ACHN (cell line): ENCODE data around the gene RTN4RL1.
A peak's percentile ranks its signal among the peaks of the same experiment; 100 is the strongest.

ENCODE experiments used
- DNase-seq: peaks from one replicate; pipeline ENCODE4 v3.0.0-alpha.2; 2015
- in situ Hi-C: cut with HindIII; loops from 2 replicates; pipeline ENCODE4 v1.10.0; 2017; ENCODE audit warnings: low sequenced_read_pairs, low pct_ligation_motif_present, low pct_unique_long_range_greater_than_20kb

RTN4RL1 gene

DNA sequence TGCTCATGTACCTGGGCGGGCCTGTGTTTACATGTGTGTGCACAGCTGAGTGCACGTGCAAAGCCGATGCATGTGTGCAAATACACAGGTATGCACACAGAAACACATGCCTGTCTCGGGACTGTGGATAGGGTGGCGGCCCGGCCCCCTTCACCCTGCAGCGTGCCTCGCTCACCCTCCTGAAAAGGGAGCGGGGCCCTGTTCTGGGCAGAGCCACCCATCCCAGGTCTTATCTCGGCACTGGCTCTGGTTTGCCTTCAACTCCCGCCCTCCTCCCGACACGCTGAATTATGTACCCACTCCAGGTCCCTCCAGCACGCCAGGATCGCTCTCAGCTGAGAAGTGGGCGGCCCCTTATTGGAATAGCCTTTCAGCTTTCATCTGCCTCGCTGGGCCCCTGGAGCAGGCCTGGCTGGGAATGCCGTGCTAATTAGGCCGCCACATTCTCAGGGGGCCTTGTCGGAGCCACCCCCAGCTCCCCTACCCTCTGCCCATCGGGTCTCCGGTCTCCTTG, 77.8 kb downstream of the RTN4RL1 start:
- no peak for DNase-seq
- in situ Hi-C loops = no loop called here

DNA sequence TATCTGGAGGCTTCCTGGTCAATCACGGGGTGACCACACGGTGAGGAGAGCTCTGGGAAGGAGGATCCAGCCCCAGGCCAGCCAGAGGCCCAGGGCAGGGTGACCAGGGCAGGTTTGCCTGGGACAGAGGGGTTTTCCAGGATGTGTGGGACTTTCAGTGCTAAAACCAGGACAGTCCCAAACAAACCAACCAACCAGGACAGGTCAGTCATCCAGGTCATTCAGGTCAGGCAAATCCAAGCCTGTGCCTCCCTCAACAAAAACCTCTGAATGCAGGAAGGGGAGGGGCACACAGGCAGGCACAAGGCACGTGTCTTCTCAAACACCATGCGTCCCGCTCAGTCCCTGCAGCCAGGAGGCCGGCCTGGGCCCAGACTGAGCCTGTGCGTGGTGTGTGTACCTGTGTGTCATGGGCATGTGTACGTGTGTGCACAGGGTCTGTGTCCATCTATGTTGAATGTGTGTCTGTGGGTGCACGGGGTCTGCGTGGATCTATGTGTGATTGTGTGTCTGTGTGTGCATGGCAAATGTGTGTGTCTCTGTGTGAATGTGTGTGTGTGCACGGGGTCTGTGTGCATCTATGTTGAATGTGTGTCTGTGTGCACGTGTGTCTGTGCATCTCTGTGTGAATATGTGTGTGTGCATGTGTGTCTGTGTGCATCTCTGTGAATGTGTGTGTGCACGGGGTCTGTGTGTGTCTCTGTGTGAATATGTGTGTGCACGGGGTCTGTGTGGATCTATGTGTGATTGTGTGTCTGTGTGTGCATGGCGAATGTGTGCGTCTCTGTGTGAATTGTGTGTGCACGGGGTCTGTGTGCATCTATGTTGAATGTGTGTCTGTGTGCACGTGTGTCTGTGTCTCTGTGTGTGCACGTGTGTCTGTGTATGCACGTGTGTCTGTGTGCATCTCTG, 78.9 kb downstream of the RTN4RL1 start:
- in situ Hi-C loops = no loop called here
- no peak for DNase-seq

DNA sequence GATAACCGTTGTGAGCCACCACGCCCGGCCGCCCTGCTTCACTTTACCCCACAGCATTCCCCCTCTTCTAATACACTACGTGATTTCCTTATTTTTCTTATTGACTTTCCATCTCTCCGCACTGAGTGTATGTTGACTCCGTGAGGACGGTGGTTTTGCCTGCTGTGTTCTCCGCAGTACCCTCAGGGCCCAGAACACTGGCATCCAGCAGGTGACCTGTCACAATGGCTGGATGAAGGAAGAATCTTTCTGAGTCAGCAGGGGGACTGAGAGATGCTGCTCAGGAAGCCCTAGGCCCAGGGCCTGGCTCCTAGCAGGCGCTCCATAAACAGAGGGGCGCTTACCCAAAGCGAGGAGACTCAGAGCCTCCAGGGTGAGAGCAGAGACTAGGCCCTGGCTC, 79.5 kb downstream of the RTN4RL1 start:
- in situ Hi-C loops = no loop called here
- DNase-seq = no peak

DNA sequence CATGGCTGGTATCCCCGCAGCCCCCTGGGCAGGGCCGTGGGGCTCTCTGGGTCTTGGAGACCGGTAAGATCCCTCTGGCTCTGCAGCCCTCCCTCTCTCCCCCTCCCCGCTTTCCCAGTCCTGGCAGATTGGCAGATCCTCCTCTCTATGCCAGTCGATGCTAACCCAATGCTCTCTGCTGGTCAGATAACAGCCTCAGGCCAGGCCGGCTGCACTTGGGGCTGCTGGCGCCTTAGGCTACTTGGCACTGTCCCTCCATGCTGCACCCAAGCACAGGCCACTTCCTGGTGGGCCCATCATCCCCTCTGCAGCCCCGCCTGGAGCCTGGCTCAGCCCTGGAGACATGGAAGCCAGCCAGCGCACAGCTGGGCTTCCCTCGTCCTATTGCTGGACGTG, 81.7 kb downstream of the RTN4RL1 start:
- in situ Hi-C loops = no loop called here
- DNase-seq = no peak

DNA sequence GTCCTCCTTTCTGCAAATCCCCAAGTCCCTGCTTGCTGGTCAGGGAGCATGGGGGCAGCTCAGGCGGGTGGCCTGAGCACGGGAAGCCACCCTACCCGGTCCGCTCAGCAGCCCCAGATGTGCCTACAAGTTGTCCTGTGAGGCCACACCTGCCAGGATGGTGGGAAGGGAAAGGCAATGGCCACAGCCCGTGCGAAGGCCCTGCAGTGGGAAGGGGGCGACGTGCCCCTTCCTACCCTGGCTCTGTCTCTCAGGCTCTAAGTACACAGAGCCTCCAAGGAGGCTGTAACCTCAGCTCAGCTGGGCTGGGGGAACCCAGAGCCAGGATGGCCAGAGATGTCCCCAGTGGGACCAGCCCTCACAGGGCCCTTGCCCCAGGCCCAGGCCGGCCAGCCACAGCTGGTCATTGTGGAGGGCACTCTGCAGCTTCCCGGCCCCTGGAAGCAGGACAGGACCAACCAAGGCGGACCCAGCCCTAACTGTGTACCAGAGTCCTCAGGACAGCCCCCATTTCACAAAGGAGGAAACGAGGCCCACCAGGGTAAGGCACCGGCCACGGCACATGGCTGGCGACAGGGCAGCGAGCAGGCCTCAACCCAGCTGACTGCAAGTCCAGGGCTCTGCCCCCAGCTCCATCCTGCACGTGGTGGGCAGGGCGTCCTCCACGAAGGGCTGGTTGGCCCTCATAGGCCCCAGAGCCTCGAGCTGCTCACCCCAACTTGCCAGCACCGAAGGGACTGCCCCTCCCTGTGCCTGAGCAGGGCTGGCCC, 82.3 kb downstream of the RTN4RL1 start:
- in situ Hi-C loops = no loop called here

DNA sequence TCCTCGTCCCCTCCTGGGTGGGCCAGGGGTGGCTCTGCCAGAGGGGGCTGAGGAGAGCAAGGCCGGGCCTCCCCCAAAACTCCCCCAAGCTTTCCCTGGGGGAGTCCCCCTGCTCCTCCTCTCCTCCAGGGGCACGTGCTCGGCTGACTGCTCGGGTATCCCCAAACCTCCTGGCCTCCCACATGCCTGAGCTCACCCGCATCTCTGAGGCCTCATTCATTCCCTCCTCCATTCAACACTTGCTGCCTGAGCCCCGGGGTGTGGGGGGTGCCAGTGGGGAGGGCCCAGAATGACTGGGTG, 83.1 kb downstream of the RTN4RL1 start:
- in situ Hi-C loops = no loop called here
- DNase-seq = no peak

More for the DNA sequence above, 82.3 kb downstream of the RTN4RL1 start:
- DNase-seq = no peak

DNA sequence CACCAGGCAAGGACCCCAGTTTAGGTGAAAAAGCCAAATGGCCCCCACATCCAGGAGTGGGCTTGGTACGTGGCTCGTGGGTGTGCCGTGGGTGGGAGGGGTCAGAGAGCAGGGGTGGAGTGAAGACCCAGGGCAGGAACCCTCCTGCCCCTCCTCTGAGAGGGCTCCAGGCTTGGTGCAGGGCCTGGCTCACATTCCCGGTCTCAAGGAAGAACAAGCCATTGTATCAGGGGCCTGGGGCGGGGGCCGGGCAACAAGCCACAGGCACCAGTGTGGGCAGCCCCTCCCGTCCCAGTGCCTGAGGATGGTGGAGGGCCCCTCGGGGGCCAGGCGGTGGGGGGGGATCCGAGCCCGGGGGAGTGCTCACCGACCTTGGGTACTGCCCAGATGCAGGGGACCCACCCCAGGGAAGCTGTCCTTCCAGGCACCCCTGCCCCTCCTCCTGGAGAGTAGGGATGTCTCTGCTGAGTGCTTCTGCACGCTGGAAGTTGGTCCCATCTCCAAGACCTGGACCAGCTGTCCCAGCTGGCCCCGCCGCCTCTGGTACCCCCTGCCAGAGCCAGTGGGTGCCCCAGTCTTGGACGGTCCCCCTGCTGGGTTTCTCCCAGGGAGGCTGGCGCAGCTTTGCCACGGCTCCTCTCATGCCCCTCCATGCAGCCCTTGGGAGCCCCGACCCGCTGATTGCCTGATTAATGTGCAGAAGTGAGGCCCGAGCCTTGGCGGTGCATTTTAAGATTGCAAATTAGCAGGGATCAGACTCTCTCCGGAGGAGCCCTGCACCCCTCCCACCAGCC, 83.7 kb downstream of the RTN4RL1 start:
- no peak for DNase-seq
- in situ Hi-C loops = no loop called here

DNA sequence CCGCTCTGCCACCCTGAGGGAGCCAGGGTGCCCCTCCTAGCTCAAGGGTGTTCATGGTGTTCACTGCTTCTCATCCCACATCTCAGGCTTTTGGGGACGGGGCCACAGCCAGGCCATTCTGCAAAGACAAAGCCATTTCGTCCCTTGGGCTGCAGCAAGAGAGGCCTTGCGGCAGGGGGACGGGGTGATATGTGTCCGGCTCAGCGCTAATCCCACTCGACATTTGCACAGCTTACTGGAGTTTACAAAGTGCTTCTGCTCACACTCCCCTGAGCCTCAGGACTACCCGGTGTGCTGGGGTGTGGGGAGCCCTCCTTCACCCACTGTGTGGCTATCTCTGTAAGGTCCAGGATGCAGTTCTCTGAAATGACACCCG, 84.3 kb downstream of the RTN4RL1 start:
- in situ Hi-C loops = no loop called here
- DNase-seq = no peak

DNA sequence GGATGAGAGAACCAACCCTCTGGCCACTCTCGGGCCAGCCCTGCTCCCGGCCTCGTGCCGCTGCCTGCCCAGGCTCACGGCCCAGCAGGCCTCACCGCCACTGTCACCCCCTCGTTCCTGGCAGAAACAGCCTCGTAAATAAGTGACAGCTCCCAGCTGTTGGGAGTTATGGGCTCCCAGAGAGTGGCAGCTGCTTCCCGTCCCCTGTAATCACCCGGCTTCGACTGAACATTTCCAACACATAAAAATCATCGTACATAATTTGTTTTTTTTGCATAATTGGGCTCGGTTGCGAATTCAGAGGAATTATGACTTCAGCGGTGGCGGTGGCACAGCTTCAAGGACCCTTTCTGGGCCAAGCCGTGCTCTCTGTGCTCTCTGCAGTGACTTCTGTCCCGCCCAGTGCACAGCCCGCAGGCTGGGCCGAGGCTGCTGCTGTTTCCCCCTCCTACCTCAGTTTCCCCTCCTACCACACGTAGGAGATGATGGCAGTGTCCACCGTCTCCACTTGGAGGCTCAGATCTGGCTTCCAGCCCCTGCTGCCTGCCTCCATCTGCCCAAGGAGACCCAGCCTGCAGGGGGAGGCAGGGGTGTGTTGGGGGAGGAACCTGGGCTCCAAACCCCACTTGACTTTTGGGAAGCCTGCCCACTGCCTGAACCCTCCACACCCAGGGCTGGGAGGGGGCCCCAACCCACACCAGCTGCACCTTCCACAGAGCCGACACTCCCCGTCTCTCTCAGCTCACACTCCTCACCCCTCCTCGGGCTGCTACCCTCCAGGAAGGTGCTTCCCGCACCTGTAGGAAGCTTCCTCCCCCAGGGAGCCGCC, 84.9 kb downstream of the RTN4RL1 start:
- in situ Hi-C loops = no loop called here
- no peak for DNase-seq

DNA sequence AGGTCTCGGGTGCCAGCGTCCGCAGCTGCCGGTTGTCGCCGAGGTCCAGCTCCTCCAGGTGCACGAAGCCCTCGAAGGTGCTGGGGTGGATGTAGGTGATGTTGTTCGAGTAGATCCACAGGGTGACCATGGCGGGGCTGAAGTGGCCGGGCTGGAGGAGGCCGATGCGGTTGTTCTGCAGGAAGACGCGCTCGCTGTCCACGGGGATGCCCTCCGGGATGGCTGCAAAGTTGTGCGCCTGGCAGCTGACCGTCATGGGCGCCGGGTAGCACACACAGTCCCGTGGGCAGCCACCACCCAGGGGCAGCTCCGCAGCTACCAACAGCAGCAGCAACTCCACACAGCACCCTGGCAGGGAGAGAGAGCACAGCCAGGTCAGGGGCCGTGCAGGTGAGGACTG, 87.7 kb downstream of the RTN4RL1 start:
- no peak for DNase-seq
- in situ Hi-C loops = no loop called here

DNA sequence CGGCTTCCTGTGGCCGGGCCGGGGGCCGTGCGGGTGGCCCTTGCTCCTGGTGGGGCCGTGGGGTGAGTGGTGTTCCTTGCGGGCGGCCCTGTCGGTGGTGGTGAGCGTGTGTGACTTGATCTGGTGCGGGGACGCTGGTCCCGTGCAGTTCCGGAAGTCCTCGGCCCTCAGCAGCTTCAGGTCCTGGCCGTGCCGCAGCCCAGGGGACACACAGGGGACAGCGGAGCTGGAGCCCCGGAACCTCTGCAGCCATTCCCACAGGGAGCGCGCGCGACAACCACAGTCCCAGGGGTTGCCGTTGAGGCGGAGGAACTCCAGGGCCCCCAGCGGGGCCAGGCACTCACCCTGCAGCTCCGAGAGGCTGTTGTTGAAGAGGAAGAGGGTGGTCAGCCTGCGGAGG, 88.4 kb downstream of the RTN4RL1 start:
- DNase-seq = no peak
- in situ Hi-C loops = no loop called here

DNA sequence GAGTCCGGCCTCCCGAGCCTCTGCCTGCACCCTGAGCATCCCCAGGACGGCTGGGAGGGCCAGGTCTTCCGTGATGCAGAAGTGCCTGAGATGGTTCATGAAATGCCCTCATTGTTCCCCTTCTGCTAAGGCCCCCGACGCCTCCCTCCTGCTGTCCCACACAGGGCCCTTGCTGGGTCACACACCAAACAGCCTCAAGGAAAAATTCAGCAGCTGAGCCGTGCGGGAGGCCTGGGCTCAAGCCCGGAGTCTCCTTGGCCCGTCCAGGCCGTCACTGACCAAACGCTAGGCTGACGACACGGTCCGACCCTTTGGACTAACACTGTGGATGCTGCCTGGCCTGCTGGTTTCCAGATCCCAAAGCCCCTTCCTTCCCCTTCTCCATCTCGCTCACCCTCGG, 90.2 kb downstream of the RTN4RL1 start:
- in situ Hi-C loops = no loop called here
- DNase-seq = no peak

DNA sequence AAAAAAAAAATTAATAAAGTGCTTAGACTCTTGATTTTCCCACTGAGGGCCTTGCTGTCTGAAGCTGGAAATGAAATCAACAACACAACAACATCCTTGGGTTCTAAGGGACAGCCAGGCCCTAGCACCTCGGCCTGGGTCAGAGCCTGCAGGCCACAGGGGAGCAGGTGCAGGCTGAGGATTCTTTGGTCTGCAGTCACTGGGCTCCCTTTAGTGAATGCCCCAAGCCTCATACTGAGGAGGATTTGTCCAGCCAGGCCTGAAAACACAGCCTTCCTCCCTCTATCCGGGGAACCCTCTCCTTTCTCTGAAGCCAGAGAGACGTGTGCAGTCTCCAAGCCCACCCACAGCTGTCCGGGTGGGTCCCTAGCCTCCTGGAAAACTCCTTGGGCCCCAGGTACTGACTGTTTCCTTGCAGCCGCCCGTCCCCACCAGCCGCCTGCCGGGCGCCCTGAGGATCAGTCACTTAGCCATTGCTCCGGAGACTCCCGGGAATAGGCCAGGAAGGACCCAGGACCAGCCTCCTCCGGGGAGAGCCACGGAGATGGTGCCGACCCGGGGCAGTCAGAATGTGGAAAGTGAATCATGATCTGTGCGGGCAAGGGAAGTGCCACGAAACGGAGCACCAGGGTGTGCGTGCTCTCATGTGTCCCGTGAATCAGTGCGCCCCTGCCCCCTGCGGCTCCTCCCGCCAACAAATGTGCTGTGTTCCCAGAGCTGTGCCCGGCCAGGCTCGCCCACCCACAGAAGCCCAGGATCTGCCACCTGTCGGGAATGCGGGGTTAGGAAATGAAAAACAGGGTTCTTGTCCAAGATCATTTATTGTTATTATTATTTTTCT, 91.0 kb downstream of the RTN4RL1 start:
- in situ Hi-C loops = no loop called here
- DNase-seq = no peak

DNA sequence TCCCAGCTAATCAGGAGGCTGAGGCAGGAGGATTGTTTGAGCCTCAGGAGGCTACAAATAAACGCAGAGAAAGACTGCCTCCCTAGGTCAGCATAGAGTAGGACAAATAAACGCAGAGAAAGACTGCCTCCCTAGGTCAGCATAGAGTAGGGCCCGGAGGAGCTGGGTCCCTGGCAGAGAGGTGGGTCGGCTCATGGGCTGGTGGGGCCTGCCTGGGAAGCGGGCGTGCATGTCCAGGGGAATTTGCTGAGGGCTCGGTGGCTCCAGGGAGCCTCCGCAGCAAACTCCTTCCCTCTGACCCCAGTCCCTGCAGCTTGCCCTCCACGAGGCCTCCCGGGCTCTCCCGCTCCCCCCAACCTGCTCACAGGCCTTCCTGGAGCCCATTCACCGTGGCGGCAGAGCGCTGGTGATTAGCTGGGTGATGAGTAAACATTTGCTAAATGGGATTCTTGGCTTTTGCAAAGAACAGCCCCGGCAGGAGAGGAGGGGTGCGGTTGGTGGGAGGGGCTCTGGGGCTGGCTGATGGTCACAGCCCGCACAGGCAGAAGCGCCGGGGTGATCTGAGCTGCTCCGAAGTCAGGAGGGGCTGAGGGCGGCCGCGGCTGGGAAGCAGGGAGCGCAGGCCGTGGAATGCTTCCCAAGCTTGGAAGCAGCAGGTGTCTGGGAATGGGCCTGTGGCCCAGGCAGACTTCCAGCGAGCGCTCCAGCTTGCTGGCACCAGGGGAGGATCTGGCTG, 93.1 kb downstream of the RTN4RL1 start:
- peak; percentile 23 for DNase-seq

DNA sequence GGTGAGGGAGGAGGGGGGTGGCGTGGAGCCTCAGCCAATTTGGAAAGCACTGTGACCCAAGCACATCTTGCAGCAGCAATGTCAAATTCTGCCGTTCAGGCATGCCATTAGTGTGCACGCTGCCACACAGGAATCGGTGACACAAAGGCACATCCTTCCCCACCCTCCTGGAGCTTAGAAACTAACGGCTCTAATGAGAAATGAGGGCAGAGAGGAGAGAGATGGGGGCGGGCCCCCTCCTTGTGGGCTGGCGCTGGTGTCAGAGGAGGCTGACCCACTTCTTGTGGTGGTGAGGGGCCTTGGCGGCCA, 94.8 kb downstream of the RTN4RL1 start:
- in situ Hi-C loops = no loop called here
- DNase-seq = no peak

More for the DNA sequence above, 93.1 kb downstream of the RTN4RL1 start:
- in situ Hi-C loops = no loop called here

DNA sequence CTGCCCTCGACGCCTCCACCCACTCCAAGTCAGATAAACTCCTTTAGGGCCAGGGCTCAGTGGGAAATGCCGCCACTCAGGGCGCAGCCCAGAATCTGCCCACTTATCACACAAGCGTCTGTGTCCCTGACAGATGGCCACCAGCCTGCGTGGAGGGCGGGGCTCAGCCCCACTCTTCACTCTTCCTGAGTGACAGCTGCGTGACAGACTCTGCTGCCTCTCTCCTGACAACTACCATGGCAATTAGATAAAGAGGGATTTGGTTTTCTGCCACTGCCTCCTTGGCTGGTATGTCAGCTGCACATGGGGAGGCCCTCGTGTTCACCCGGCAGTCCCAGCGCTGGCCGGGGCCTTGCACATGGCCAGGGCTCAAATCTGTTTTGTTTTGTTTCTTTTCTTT, 96.2 kb downstream of the RTN4RL1 start:
- DNase-seq = no peak
- in situ Hi-C loops = no loop called here

DNA sequence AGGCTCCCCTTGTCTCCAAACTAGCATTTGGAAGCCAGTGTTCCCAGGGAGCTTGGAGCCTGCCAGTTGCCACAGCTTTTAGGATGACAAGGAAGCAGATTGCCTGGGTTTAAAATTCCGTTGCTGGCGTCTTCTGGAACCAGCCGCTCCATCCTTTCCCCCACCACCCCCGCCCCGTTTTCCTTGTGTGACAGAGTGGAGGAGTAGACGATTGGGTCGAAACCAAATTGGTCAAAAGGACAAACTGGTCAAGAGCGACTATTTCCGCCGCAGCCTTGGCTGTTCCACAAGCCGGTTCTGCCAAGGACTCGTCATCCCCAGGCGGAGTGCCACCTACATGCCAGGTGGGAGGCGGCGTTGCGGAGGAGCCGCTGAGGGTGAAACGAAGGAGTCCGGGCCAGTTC, 104.2 kb downstream of the RTN4RL1 start:
- in situ Hi-C loops = no loop called here
- DNase-seq = no peak
